Mammary epithelial cell (primary cell): ENCODE data around the gene ZNF138.

Experiments
- CTCF ChIP-seq, 2 donors: IDR thresholded peaks in 1 of 2; conservative IDR thresholded peaks in 1 of 2; 2 replicates each; pipeline ENCODE4 v1.5.1; 2011 to 2012; ENCODE audit warnings: inconsistent platforms in 2 of 2, low read length in 2 of 2, mild to moderate bottlenecking in 2 of 2, control low read depth in 1 of 2, low read depth in 1 of 2; ENCODE audit not compliant: insufficient read depth in 1 of 2; ENCODE audit errors: extremely low read depth in 1 of 2
- EZH2 ChIP-seq: IDR thresholded peaks from 2 replicates; pipeline ENCODE4 v1.6.1; 2012; ENCODE audit warnings: low read length, inconsistent platforms, borderline replicate concordance

- no peak for TF ChIP-seq CTCF (conservative IDR thresholded peaks at IDR 0.05 in 1 of 2, IDR thresholded peaks at IDR 0.05 in 1 of 2; ENCODE audit: extremely low read depth in 1 of 2, insufficient read depth in 1 of 2, low read depth in 1 of 2, low read length in 2 of 2)
- TF ChIP-seq EZH2, result no peak
These were observed 55.2 kb downstream of the ZNF138 start for GRCh38 chr7:64849250-64849923.
